Epithelial cell of umbilical artery (primary cell): ENCODE data around the gene POLR3G. TPM values are rescaled to one million over a fixed set of nuclear protein-coding genes. Genes with fewer than 3 reads are reported as not detected.

Source experiments
- total RNA-seq: library from RNA; depleted of rRNA; stranded (reverse); fragments of >200 nt; gene quantifications from 2 replicates; pipeline ENCODE4 v1.2.3, GENCODE V29; 2014

POLR3G gene
- total RNA-seq = 13.6 and 20.1 TPM in 2 replicates

GRCh38 chr5:90474235-90475107 is at the start of gene POLR3G, which contains the start of gene MBLAC2:
Gene POLR3G, plus strand, starts transcription at chr5:90474864. Its CDS starts 10,704 bp downstream, at chr5:90485568.
Gene MBLAC2, minus strand, starts transcription at chr5:90474771. Its CDS starts 479 bp downstream, at chr5:90474292.

GRCh38 chr5:90529194-90529938 is 54.7 kb downstream of the POLR3G start, which contains the start of gene LYSMD3:
Gene LYSMD3, minus strand, starts transcription at chr5:90529584. Its CDS starts 4,295 bp downstream, at chr5:90525289.

GRCh38 chr5:90558344-90559192 is 83.9 kb downstream of the POLR3G start, which contains the start of gene ADGRV1:
Gene ADGRV1, plus strand, starts transcription at chr5:90558797. Its CDS starts 99 bp downstream, at chr5:90558896.

Other genes starting within 250 kb of the POLR3G start
- gene CETN3, start 65.1 kb upstream of the POLR3G start, total RNA-seq = 8.8 and 21.7 TPM in 2 replicates
- gene MBLAC2, start 93 bp upstream of the POLR3G start, total RNA-seq = 5.5 and 5.9 TPM in 2 replicates
- 18.8 and 24.5 TPM in 2 replicates for gene LYSMD3, start 54.7 kb downstream of the POLR3G start, total RNA-seq
- gene ADGRV1, start 83.9 kb downstream of the POLR3G start, total RNA-seq = under 0.01 and 0.15 TPM in 2 replicates